ENCODE measurements around the gene SNCB. TPM values are rescaled to one million over a fixed set of nuclear protein-coding genes. Genes with fewer than 3 reads are reported as not detected.
A peak's percentile ranks its signal among the peaks of the same experiment; 100 is the strongest.

Gene SNCB
- total and polyA plus RNA-seq, 2 of the 4 experiments (the other 2 are of a cell fraction) = 0.41 TPM; not detected in 1

- Histone ChIP-seq H3K9ac (ENCODE audit: low read depth, low read length) (no peak overlapping the region), H2AK5ac (ENCODE audit: low read depth, low read length) (no peak overlapping the region), H3K9me3 (ENCODE audit: control insufficient read depth, insufficient read depth, low read length) (no peaks in the 10 kb centered on the region), H3K18ac (ENCODE audit: low read depth, low read length) (no peak overlapping the region), H2BK5ac (ENCODE audit: low read depth, low read length, poor library complexity, severe bottlenecking) (no peak overlapping the region), H4K91ac (ENCODE audit: insufficient read depth, low read depth, low read length) (no peak overlapping the region), H3K4me3 (ENCODE audit: insufficient read depth, low read depth, low read length) (no peak overlapping the region), H3K27me3 (ENCODE audit: control insufficient read depth, insufficient read depth, low read length) (peaks cover 71% of the 10 kb centered on the region), H3K9me1 (ENCODE audit: insufficient read depth, low read length) (peaks cover 3% of the 10 kb centered on the region; the same call in 1 of the 2 replicates), H3K4ac (ENCODE audit: low read depth, low read length) (no peak overlapping the region), H2BK120ac (ENCODE audit: low read depth, low read length) (no peak overlapping the region), H3K36me3 (ENCODE audit: control insufficient read depth, insufficient read depth, low read length) (no peaks in the 10 kb centered on the region), H2BK15ac (ENCODE audit: low read depth, low read length) (no peak overlapping the region), H4K20me1 (ENCODE audit: insufficient read depth, low read length) (no peaks in the 10 kb centered on the region; the same call in 1 of the 2 replicates), H4K8ac (ENCODE audit: low read depth in 2 of 2, low read length in 2 of 2) (no peak overlapping the region), H3K4me2 (ENCODE audit: low read depth, low read length) (no peak overlapping the region), H2AFZ (replicated peaks; ENCODE audit: low read length, poor library complexity) (no peak overlapping the region), H3K23ac (ENCODE audit: low read depth, low read length) (no peak overlapping the region), H4K5ac (ENCODE audit: low read depth, low read length) (no peak overlapping the region), H2AK9ac (replicated peaks; ENCODE audit: low read depth, low read length, poor library complexity) (peak overlapping the region; percentile 61), H3K14ac (replicated peaks; ENCODE audit: low read depth, low read length) (no peak overlapping the region), H2BK20ac (ENCODE audit: low read depth, low read length) (no peak overlapping the region), H3K79me1 (ENCODE audit: low read depth in 1 of 2, low read length in 2 of 2) (no peaks in the 10 kb centered on the region), H3K27ac (ENCODE audit: insufficient read depth, low read length) (no peak overlapping the region), H3K56ac (ENCODE audit: extremely low read depth, insufficient read depth, low read length) (no peak overlapping the region), H3K4me1 (ENCODE audit: control insufficient read depth, insufficient read depth, low read length) (peaks cover 2% of the 10 kb centered on the region; the same call in 1 of the 2 replicates)
- ChIA-PET CTCF (no interaction called here), POLR2A (ENCODE audit: unreplicated experiment) (no interaction called here)
- no peak for ATAC-seq (ENCODE audit: low read depth)
- BruUV-seq (replicated peaks) = no TSS peak
- intact Hi-C loops (cut with micrococcal nuclease) = no loop called here
- no peak for DNase-seq
- dilution Hi-C loops (cut with HindIII; ENCODE audit: low sequenced_read_pairs, unreplicated experiment) = no loop called here
- TF ChIP-seq MXI1 (IDR thresholded peaks at IDR 0.05; ENCODE audit: borderline replicate concordance, low read depth, low read length) = no peak
- no peak for TF ChIP-seq RFX5 (IDR thresholded peaks at IDR 0.05; ENCODE audit: low read depth, low read length)
- TF ChIP-seq MAZ (IDR thresholded peaks at IDR 0.05; ENCODE audit: borderline replicate concordance, low read depth, low read length) = no peak
- no peak for TF ChIP-seq FOS (IDR thresholded peaks at IDR 0.05; ENCODE audit: low read depth, low read length)
- TF ChIP-seq CTCF (conservative IDR thresholded peaks at IDR 0.05; ENCODE audit: low read depth, low read length) = no peak
- no peak for TF ChIP-seq POLR2A (IDR thresholded peaks at IDR 0.05; ENCODE audit: low read depth, low read length)
- no peak for TF ChIP-seq NFE2L2 (IDR thresholded peaks at IDR 0.05; ENCODE audit: low read depth, low read length)
- no peak for TF ChIP-seq SMC3 (IDR thresholded peaks at IDR 0.05; ENCODE audit: low read depth, low read length)
- TF ChIP-seq CEBPB (IDR thresholded peaks at IDR 0.05; ENCODE audit: low read depth, low read length) = no peak
- no peak for TF ChIP-seq CHD1 (IDR thresholded peaks at IDR 0.05; ENCODE audit: low read depth, low read length)
- TF ChIP-seq USF2 (IDR thresholded peaks at IDR 0.05; ENCODE audit: low read depth, low read length) = no peak
- TF ChIP-seq BHLHE40 (IDR thresholded peaks at IDR 0.05; ENCODE audit: low read depth, low read length) = no peak
- TF ChIP-seq MAFK (IDR thresholded peaks at IDR 0.05; ENCODE audit: low read depth, low read length) = no peak
- WGBS, 2 experiments (ENCODE audit: extremely low coverage in 2 of 2, insufficient read length in 1 of 2) = 68% methylated on average over 6 of the region's 13 CpGs; no CpG with 5 or more reads in 1 of the 2 experiments
- in situ Hi-C loops (cut with MboI; ENCODE audit: low sequenced_read_pairs) = loop anchor here (10.0 kb wide), 1 partner anchor 54 kb away; no protein-coding TSS in a partner anchor
These were observed 1.7 kb downstream of the SNCB start for GRCh38 chr5:176628406-176629228.

All from IMR-90 (cell line).